AG08395 (cell line): ENCODE results near the gene MGAT4B.
A peak's percentile ranks its signal among the peaks of the same experiment; 100 is the strongest.

ENCODE experiments used
- DNase-seq: peaks from one replicate; pipeline ENCODE4 v3.0.0; 2012; ENCODE audit warnings: mixed read lengths, low spot score

The MGAT4B gene

GRCh38 chr5:179768326-179769085 is 38.2 kb downstream of the MGAT4B start:
- no peak for DNase-seq

DNA sequence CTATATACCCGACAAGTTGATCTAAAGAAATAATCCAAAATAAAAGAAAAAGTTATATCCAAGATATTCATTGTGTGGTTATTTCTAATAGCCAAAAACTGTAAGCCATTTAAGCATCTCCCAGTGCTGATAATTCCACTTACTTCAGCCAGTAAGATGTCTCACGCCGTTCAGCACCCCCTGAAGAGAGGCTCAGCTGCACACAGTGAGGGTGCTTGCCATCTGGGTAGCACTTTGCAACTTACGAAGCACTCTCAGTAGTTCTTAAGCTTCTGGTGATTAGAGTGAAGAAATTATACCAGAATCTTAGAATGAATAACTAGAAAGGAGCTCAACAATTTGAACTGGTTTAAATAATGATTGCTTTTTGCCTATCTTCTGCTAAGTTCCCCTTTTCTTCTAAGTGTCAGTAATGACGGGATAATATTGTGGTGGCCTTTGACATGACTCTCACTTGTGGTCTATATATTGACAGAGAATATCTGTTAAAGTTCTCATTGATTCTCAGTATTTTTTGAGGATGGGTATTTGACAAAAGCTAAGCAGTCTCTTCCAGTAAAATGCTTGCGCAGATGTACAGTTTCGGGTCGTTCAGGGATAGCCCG is 39.1 kb downstream of the MGAT4B start:
- no peak for DNase-seq

DNA sequence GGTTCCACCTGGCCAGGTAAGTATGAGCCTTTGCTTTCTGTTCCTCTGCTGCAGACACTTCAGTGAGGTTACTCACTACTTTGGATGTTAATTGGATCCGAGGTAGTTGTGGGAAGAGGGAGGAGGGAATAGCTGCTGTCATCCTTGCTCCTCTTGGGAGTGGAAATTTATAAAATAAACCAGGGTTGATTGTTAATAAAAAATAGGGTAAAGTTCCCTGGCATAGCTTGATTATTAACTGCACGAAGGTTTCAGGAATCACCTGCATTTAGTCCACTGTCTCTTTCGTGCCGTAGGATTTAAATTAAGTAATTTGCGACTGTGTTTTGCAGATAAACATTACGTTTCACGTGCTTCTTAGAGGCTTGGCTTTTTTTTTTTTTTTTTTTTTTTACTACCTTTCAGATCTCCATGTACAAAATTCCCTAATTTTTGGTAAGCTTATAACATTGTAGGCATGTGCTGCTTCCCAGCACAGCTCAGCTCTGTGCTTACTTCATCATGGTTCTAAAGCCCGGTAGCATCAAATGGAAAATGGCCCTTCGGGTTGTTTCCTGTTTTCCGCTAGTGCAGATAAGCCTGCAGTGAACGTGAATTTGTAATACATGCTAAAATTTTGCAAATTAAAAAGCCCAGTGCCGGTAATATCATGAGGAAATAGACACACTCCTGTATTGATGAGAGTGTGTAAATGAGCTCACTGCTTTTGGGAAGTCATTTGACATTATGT is 39.8 kb downstream of the MGAT4B start:
- DNase-seq = no peak

- peak; percentile 15 for DNase-seq
These were observed 40.5 kb downstream of the MGAT4B start for GRCh38 chr5:179766021-179766725.

GRCh38 chr5:179765400-179765799 is 41.3 kb downstream of the MGAT4B start:
- peak; percentile 82 for DNase-seq

DNA sequence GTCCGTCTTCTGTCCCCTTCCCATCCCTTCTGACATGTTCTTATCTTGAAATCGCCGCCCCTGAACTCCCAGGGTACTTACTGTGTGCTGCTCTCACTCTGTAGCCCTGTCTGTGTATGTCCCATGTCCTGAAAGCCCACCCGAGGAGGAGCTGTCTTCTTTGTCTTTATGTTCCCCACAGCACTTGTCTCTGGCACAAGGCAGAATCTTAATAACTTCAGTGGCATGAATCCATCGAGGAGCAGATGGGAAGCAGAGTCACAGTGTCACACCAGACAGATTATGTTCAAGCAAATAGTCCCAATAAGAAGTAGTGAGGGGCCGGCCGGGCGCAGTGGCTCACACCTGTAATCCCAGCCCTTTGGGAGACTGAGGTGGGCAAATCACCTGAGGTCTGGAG is 42.6 kb downstream of the MGAT4B start:
- DNase-seq = no peak

GRCh38 chr5:179763215-179763945 is 43.3 kb downstream of the MGAT4B start:
- peak; percentile 75 for DNase-seq

- DNase-seq = peak; percentile 53
These were observed 43.9 kb downstream of the MGAT4B start for GRCh38 chr5:179762781-179763176.

- DNase-seq = peak; percentile 49
These were observed 44.4 kb downstream of the MGAT4B start for GRCh38 chr5:179762079-179762780.

- no peak for DNase-seq
These were observed 46.8 kb downstream of the MGAT4B start for GRCh38 chr5:179759581-179760551.

DNA sequence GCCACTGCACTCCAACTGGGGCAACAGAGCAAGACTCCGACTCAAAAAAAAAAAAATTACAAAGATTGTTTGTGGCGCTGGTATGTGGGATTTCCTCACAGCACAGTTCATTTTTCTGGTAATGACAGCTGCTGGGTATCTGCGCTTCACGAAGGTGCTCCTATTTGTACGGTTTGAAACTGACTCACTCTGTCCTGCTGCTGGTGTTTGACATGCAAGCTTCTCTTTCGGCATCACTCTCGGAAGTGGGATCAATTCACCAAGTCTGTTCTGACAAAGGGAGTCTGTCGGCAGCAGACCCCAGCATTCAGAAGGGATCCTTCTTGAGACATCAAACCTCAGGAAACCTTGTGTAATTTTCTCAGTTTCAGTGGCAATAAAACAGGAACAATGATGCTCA is 47.7 kb downstream of the MGAT4B start:
- no peak for DNase-seq

DNA sequence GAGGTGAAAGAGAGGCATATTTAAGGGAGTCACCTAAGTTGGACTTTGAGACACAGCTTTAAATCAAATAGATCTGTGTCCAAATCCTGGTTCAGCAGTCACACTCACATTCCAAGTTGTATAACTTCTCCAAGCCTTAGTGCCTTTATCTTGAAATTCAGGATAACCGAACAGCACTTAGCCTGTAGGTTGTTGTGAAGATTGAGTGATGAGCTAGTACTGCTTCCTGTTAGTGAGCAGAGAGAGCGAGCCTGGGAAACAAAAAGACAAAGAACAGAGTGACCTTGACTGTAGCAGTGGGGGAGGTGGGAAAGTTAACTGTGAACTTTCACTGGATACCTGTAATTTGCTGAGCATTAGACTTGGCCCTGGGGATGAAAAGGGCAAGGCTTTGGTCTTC is 51.6 kb downstream of the MGAT4B start:
- DNase-seq = no peak

- DNase-seq = no peak
These were observed 52.7 kb downstream of the MGAT4B start for GRCh38 chr5:179753971-179754370.

GRCh38 chr5:179749857-179750508 is 56.7 kb downstream of the MGAT4B start:
- DNase-seq = no peak

DNA sequence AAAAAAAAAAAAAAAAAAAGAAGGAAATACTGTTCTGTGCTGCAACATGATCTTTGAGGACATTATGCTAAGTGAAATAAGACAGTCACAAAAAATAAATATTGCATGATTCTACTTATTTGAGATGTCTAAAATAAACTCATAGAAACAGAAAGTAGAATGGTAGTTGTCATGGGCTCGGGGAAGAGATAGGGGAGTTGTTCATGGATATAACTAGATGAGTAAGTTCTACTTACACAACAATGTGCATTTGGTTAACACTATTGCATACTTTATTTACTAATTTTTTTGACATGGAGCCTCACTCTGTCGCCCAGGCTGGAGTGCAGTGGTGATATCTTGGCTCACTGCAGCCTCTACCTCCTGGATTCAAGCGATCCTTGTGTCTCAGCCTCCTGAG is 58.9 kb downstream of the MGAT4B start:
- no peak for DNase-seq
